ENCODE data around the gene DGKQ. TPM values are rescaled to one million over a fixed set of nuclear protein-coding genes. Genes with fewer than 3 reads are reported as not detected.

DGKQ gene
- total and polyA plus RNA-seq, 2 of the 13 experiments (the other 11 are each of a cell fraction or from before 2014, with no cell fraction given): 4.5 to 7.2 TPM

GRCh38 chr4:956531-957230 lies 16.7 kb downstream of the DGKQ start:
- H3K4me1 ChIP-seq (ENCODE audit: insufficient read depth, low read length): no peaks in the 10 kb centered on the region
- in situ Hi-C loops (cut with HindIII; ENCODE audit: extremely low pct_ligation_motif_present, low pct_unique_long_range_greater_than_20kb) (no loop called here), intact Hi-C loops (cut with micrococcal nuclease; ENCODE audit: unreplicated experiment) (no loop called here)
- H4K20me1 ChIP-seq (ENCODE audit: insufficient read depth, low read length): no peaks in the 10 kb centered on the region
- no peaks in the 10 kb centered on the region for H3K9me3 ChIP-seq (ENCODE audit: low read length)
- H3K36me3 ChIP-seq (replicated peaks in 1 of 2; ENCODE audit: control insufficient read depth in 1 of 2, insufficient read depth in 2 of 2, low read length in 2 of 2): no peaks in the 10 kb centered on the region
- ChIA-PET CTCF (ENCODE audit: low intra/inter-chr PET ratio, low total read pairs) (no interaction called here), POLR2A (no interaction called here)
- no peak for DNase-seq (ENCODE audit: low spot score)
- BruUV-seq (replicated peaks): no TSS peak
- TF ChIP-seq PAF1 (CRISPR knock-in tag; IDR thresholded peaks at IDR 0.05): no peak
- TF ChIP-seq ZNF138 (CRISPR knock-in tag; IDR thresholded peaks at IDR 0.05; ENCODE audit: low read depth): no peak
- no peaks in the 10 kb centered on the region for H3K27me3 ChIP-seq (ENCODE audit: control insufficient read depth in 1 of 2, insufficient read depth in 2 of 2, low read length in 2 of 2)
- ATAC-seq: no peak
- H2AFZ ChIP-seq (ENCODE audit: low read length): no peak overlapping the region
- WGBS (ENCODE audit: low lambda C conversion rate): 64% methylated on average over 11 of the region's 14 CpGs
- no peak overlapping the region for H3K4me2 ChIP-seq (ENCODE audit: low read depth, low read length)
- H3K27ac ChIP-seq (ENCODE audit: extremely low read length, insufficient read depth, low read length): no peak overlapping the region
- no peaks in the 10 kb centered on the region for H3K79me2 ChIP-seq (ENCODE audit: insufficient read depth, low read length)
- no peak overlapping the region for H3K4me3 ChIP-seq (replicated peaks in 1 of 3; ENCODE audit: insufficient read depth in 1 of 3, low read depth in 2 of 3, low read length in 3 of 3)
- FAIRE-seq: no peak
- H3K9ac ChIP-seq (ENCODE audit: insufficient read depth, low read depth, low read length): no peak overlapping the region

DNA sequence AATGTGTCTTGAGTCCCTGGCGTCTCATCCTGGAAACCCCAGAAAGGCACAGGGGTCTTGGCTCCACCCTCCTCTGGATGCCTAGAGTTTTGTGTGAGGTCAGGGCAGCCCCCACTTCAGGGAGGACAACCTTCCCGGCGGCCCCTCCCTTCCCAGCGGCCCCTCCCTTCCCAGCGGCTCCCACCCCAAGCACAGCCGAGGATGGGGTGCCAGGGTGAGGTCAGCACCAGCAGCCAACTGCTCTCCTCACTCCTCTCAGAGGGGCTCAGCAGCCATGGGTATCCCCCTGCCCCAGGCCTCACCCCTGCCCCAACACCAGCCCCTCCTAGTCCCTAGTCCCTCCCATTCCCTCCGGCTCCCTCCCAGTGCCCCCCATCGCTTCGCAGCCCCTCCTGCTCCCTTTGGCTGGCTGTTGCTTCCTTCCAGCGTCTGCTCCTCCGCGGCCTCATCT lies 17.4 kb downstream of the DGKQ start:
- Histone ChIP-seq H3K4me2 (ENCODE audit: low read depth, low read length) (no peak overlapping the region), H3K27me3 (ENCODE audit: control insufficient read depth in 1 of 2, insufficient read depth in 2 of 2, low read length in 2 of 2) (no peaks in the 10 kb centered on the region), H3K4me3 (replicated peaks in 1 of 3; ENCODE audit: insufficient read depth in 1 of 3, low read depth in 2 of 3, low read length in 3 of 3) (no peak overlapping the region), H3K79me2 (ENCODE audit: insufficient read depth, low read length) (no peaks in the 10 kb centered on the region), H3K27ac (ENCODE audit: extremely low read length, insufficient read depth, low read length) (no peak overlapping the region), H3K9ac (ENCODE audit: insufficient read depth, low read depth, low read length) (no peak overlapping the region), H3K4me1 (ENCODE audit: insufficient read depth, low read length) (no peaks in the 10 kb centered on the region), H3K9me3 (ENCODE audit: low read length) (no peaks in the 10 kb centered on the region), H3K36me3 (replicated peaks in 1 of 2; ENCODE audit: control insufficient read depth in 1 of 2, insufficient read depth in 2 of 2, low read length in 2 of 2) (no peaks in the 10 kb centered on the region), H4K20me1 (ENCODE audit: insufficient read depth, low read length) (no peaks in the 10 kb centered on the region), H2AFZ (ENCODE audit: low read length) (no peak overlapping the region)
- ChIA-PET CTCF (ENCODE audit: low intra/inter-chr PET ratio, low total read pairs) (no interaction called here), POLR2A (no interaction called here)
- BruUV-seq (replicated peaks): no TSS peak
- FAIRE-seq (no peak), DNase-seq (ENCODE audit: low spot score) (no peak), ATAC-seq (no peak)
- intact Hi-C loops (cut with micrococcal nuclease; ENCODE audit: unreplicated experiment): no loop called here
- no peak for TF ChIP-seq ZNF619 (CRISPR knock-in tag; IDR thresholded peaks at IDR 0.05)
- TF ChIP-seq GMEB1 (CRISPR knock-in tag; IDR thresholded peaks at IDR 0.05; ENCODE audit: borderline replicate concordance): no peak
- in situ Hi-C loops (cut with HindIII; ENCODE audit: extremely low pct_ligation_motif_present, low pct_unique_long_range_greater_than_20kb): no loop called here
- 83% methylated on average over 9 of the region's 12 CpGs for WGBS (ENCODE audit: low lambda C conversion rate)
